A549 (cell line): ENCODE measurements around the gene PLD1. TPM values are rescaled to one million over a fixed set of nuclear protein-coding genes. Genes with fewer than 3 reads are reported as not detected.

Source experiments
- ATAC-seq, 2 experiments: fragments of 200-7000 bp in 1 of 2; fragments of >200 bp in 1 of 2; cut with Nextera tagmentation in 1 of 2; cut with Tn5 transposase in 1 of 2; 3 replicates each; pipeline versions ENCODE4 v1.8.0 to v1.9.1; 2018 to 2020; ENCODE audit warnings: mild to moderate bottlenecking in 1 of 2, moderate library complexity in 1 of 2
- CTCF ChIA-PET: fragments of 300-600 bp; sonication (Branson Sonifier 250); formaldehyde crosslinking; extraction: SDS; loops from one replicate; lab custom pipeline; 2021; ENCODE audit warnings: antibody characterized with exemption, inconsistent platforms; lab: Yijun Ruan, JAX
- POLR2A ChIA-PET: fragments of 350-600 bp; formaldehyde crosslinking; extraction: SDS; loops from one replicate; lab custom pipeline; 2021; ENCODE audit warnings: antibody characterized with exemption, inconsistent platforms; lab: Yijun Ruan, JAX
- DNase-seq, 2 experiments: peaks; one replicate each; pipeline versions ENCODE4 v3.0.0 to v3.0.0-alpha.2; 2011 to 2016; ENCODE audit warnings: low read depth in 1 of 2, low spot score in 1 of 2
- FAIRE-seq: peaks from 2 replicates; lab custom pipeline; 2011; peaks lifted over from hg19 to GRCh38; lab: Jason Lieb, UNC
- H3K27ac ChIP-seq, 2 experiments: fragments of >200 bp; sonication (Bioruptor Twin); formaldehyde crosslinking; 3 replicates each; pipeline ENCODE4 v1.5.1; 2016 to 2017
- H3K4me1 ChIP-seq: fragments of >200 bp; sonication (Bioruptor Twin); formaldehyde crosslinking; 3 replicates; pipeline ENCODE4 v1.6.1; 2016
- H3K4me2 ChIP-seq: fragments of >200 bp; sonication (Bioruptor Twin); formaldehyde crosslinking; 3 replicates; pipeline ENCODE4 v1.6.1; 2016
- H3K4me3 ChIP-seq: fragments of >200 bp; sonication (Bioruptor Twin); formaldehyde crosslinking; 3 replicates; pipeline ENCODE4 v1.5.1; 2016
- H3K9me3 ChIP-seq: fragments of >200 bp; sonication (Bioruptor Twin); formaldehyde crosslinking; 3 replicates; pipeline ENCODE4 v1.6.1; 2016
- CEBPB ChIP-seq, 2 experiments: fragments of >200 bp in 1 of 2; sonication (Bioruptor Twin) in 1 of 2; formaldehyde crosslinking in 1 of 2; IDR thresholded peaks; 2 replicates each; pipeline ENCODE4 v1.6.1; 2012 to 2016
- CTCF ChIP-seq: fragments of >200 bp; sonication (Bioruptor Twin); formaldehyde crosslinking; IDR thresholded peaks from 3 replicates; pipeline ENCODE4 v1.5.1; 2016
- E2F6 ChIP-seq: IDR thresholded peaks from 2 replicates; pipeline ENCODE4 v1.6.1; 2012; ENCODE audit warnings: low read depth, borderline replicate concordance
- EHMT2 ChIP-seq: fragments of 200-600 bp; sonication (generic); IDR thresholded peaks from 2 replicates; pipeline ENCODE4 v1.6.1; 2016; ENCODE audit warnings: antibody characterized with exemption, low read depth, mild to moderate bottlenecking, moderate library complexity
- EP300 ChIP-seq, 2 experiments: fragments of >200 bp; sonication (Bioruptor Twin); formaldehyde crosslinking; IDR thresholded peaks; 2 replicates in 1 of 2; 3 replicates in 1 of 2; pipeline ENCODE4 v1.6.1; 2016 to 2017
- ESRRA ChIP-seq: fragments of 150-350 bp; IDR thresholded peaks from 2 replicates; pipeline ENCODE4 v1.6.1; 2014; ENCODE audit warnings: mild to moderate bottlenecking, low read length, borderline replicate concordance
- GATA3 ChIP-seq: IDR thresholded peaks from 2 replicates; pipeline ENCODE4 v1.6.1; 2012; ENCODE audit warnings: borderline replicate concordance
- HEYL ChIP-seq: fragments of 250-450 bp; sonication (Bioruptor Pico); IDR thresholded peaks from 2 replicates; pipeline ENCODE4 v1.8.0; 2021; ENCODE audit warnings: mild to moderate bottlenecking, moderate library complexity
- HOXA7 ChIP-seq: fragments of 250-450 bp; sonication (Bioruptor Pico); IDR thresholded peaks from 2 replicates; pipeline ENCODE4 v1.5.0; 2020; ENCODE audit warnings: mild to moderate bottlenecking, moderate library complexity
- HOXB5 ChIP-seq: fragments of 250-450 bp; sonication (Bioruptor Pico); IDR thresholded peaks from 2 replicates; pipeline ENCODE4 v1.5.0; 2020; ENCODE audit warnings: mild to moderate bottlenecking, moderate library complexity
- KDM5A ChIP-seq: fragments of 200-600 bp; sonication (generic); IDR thresholded peaks from 2 replicates; pipeline ENCODE4 v1.6.1; 2016; ENCODE audit warnings: antibody characterized with exemption, mild to moderate bottlenecking
- MAX ChIP-seq: IDR thresholded peaks from 2 replicates; pipeline ENCODE4 v1.6.1; 2012
- MAZ ChIP-seq: fragments of 150-350 bp; IDR thresholded peaks from 2 replicates; pipeline ENCODE4 v1.6.1; 2014; ENCODE audit warnings: antibody characterized with exemption, low read depth, low read length, borderline replicate concordance
- MYC ChIP-seq: IDR thresholded peaks from 2 replicates; pipeline ENCODE4 v1.6.1; 2012; ENCODE audit warnings: mild to moderate bottlenecking, inconsistent platforms, low read length, improper control_type of control experiment, borderline replicate concordance
- PBX3 ChIP-seq: IDR thresholded peaks from 2 replicates; pipeline ENCODE4 v1.6.1; 2012
- PHF8 ChIP-seq: fragments of 200-600 bp; sonication (generic); IDR thresholded peaks from 2 replicates; pipeline ENCODE4 v1.6.1; 2016; ENCODE audit warnings: low read depth, mild to moderate bottlenecking, antibody characterized with exemption, moderate library complexity, borderline replicate concordance
- RAD21 ChIP-seq, 2 experiments: fragments of >200 bp in 1 of 2; sonication (Bioruptor Twin) in 1 of 2; formaldehyde crosslinking in 1 of 2; IDR thresholded peaks in 1 of 2; conservative IDR thresholded peaks in 1 of 2; 2 replicates in 1 of 2; 3 replicates in 1 of 2; pipeline ENCODE4 v1.6.1; 2012 to 2018; ENCODE audit warnings: inconsistent platforms in 1 of 2
- REST ChIP-seq: fragments of 200-600 bp; sonication (generic); IDR thresholded peaks from 2 replicates; pipeline ENCODE4 v1.6.1; 2016; ENCODE audit warnings: antibody characterized with exemption, mild to moderate bottlenecking, moderate library complexity
- RFX5 ChIP-seq: fragments of 450-650 bp; IDR thresholded peaks from 2 replicates; pipeline ENCODE4 v1.7.1; 2014; ENCODE audit warnings: antibody characterized with exemption, mild to moderate bottlenecking, moderate library complexity
- SMC3 ChIP-seq: fragments of >200 bp; sonication (Bioruptor Twin); formaldehyde crosslinking; IDR thresholded peaks from 3 replicates; pipeline ENCODE4 v1.6.1; 2018; ENCODE audit warnings: inconsistent platforms
- SREBF2 ChIP-seq: fragments of 450-650 bp; IDR thresholded peaks from 2 replicates; pipeline ENCODE4 v1.6.1; 2014; ENCODE audit warnings: mild to moderate bottlenecking, moderate library complexity
- ZNF302 ChIP-seq: fragments of 250-450 bp; sonication (Bioruptor Pico); IDR thresholded peaks from 2 replicates; pipeline ENCODE4 v1.9.0; 2021; ENCODE audit warnings: inconsistent platforms, mild to moderate bottlenecking, moderate library complexity
- WGBS: methylation state at CpG from one replicate; pipeline ENCODE4 v1.1.6; 2017; ENCODE audit errors: missing lambda C conversion rate; 5-methylcytosine and 5-hydroxymethylcytosine counted together
- polyA plus RNA-seq, 4 experiments: library from polyadenylated mRNA; depleted of rRNA in 3 of 4; stranded (reverse); fragments of >200 nt; fragmentation: RNase III in 1 of 4; extraction: RNeasy Plus Mini Kit Qiagen cat#74134 plus additional on column Dnase treatment in 1 of 4; gene quantifications; 2 replicates in 3 of 4; 3 replicates in 1 of 4; pipeline ENCODE4 v1.2.3, GENCODE V29; 2011 to 2017

The PLD1 gene
- polyA plus RNA-seq, 2 of the 4 experiments (the other 2 are of a cell fraction), result 6.6 to 27.2 TPM

GRCh38 chr3:171830518-171830875 lies 20.2 kb upstream of the PLD1 start:
- peak overlapping the region; percentile 73 to 81 for H3K27ac ChIP-seq
- POLR2A ChIA-PET, result no interaction called here
- peak overlapping the region; percentile 64; the same call in 2 of the 3 replicates for H3K4me2 ChIP-seq
- CTCF ChIA-PET, result interaction anchor here (0.6 to 4.8 kb wide), 24 partner anchors 8 to 869 kb away, joined by 3 to 24 read pairs (median 4); partner anchors contain the start of gene PLD1
- no peak for ATAC-seq
- TF ChIP-seq HEYL (CRISPR knock-in tag), result no peak
- TF ChIP-seq SMC3, result no peak
- TF ChIP-seq, all 56 proteins: peak for 0
- H3K9me3 ChIP-seq, result no peaks in the 10 kb centered on the region
- no peak for FAIRE-seq
- peaks cover 60% of the 10 kb centered on the region for H3K4me1 ChIP-seq
- no peak for DNase-seq
- H3K4me3 ChIP-seq, result no peak overlapping the region

- Histone ChIP-seq H3K9me3 (no peaks in the 10 kb centered on the region), H3K4me1 (peaks cover 62% of the 10 kb centered on the region), H3K27ac (peak overlapping the region; percentile 73 to 81), H3K4me3 (no peak overlapping the region), H3K4me2 (peak overlapping the region; percentile 64)
- peak; percentile 68 to 80 for DNase-seq
- FAIRE-seq, result no peak
- POLR2A ChIA-PET, result no interaction called here
- 11% methylated on average over 6 of the region's 6 CpGs for WGBS
- ATAC-seq, result peak; percentile 97
- CTCF ChIA-PET, result interaction anchor here (0.6 to 4.8 kb wide), 28 partner anchors 9 to 868 kb away, joined by 3 to 24 read pairs (median 4); partner anchors contain the start of genes PLD1 and TMEM212
- no peak for TF ChIP-seq HEYL (CRISPR knock-in tag)
- no peak for TF ChIP-seq EHMT2
- TF ChIP-seq SMC3, result peak; percentile 86
- no peak for TF ChIP-seq RFX5
- no peak for TF ChIP-seq KDM5A
- TF ChIP-seq MYC, result no peak
- TF ChIP-seq SREBF2, result no peak
- TF ChIP-seq MAZ, result no peak
- no peak for TF ChIP-seq GATA3
- TF ChIP-seq MAX, result peak; percentile 54
- no peak for TF ChIP-seq ESRRA
- no peak for TF ChIP-seq REST
- TF ChIP-seq CTCF, result peak; percentile 63
- no peak for TF ChIP-seq ZNF302 (CRISPR knock-in tag)
- TF ChIP-seq CEBPB (IDR thresholded peaks at IDR 0.05), result no peak
- no peak for TF ChIP-seq PBX3
- TF ChIP-seq PHF8, result no peak
- TF ChIP-seq EP300 (IDR thresholded peaks at IDR 0.05), result no peak
- TF ChIP-seq HOXB5 (CRISPR knock-in tag), result no peak
- no peak for TF ChIP-seq HOXA7
- peak; percentile 84 to 85 for TF ChIP-seq RAD21 (conservative IDR thresholded peaks at IDR 0.05 in 1 of 2, IDR thresholded peaks at IDR 0.05 in 1 of 2)
- TF ChIP-seq E2F6, result no peak
Observed at GRCh38 chr3:171829841-171830517, 19.7 kb upstream of the PLD1 start.
